RWPE2 (cell line): ENCODE results near the gene PEAK3.
A peak's percentile ranks its signal among the peaks of the same experiment; 100 is the strongest.

Source experiments
- ATAC-seq: fragments of 200-7000 bp; cut with Tn5 transposase; 3 replicates; pipeline ENCODE4 v1.9.1; 2021; ENCODE audit warnings: low read depth
- DNase-seq: peaks from one replicate; pipeline ENCODE4 v3.0.0-alpha.2; 2020; ENCODE audit warnings: low spot score
- H3K27ac ChIP-seq: fragments of 450-650 bp; 2 replicates; pipeline ENCODE4 v1.5.1; 2017; ENCODE audit warnings: mild to moderate bottlenecking; ENCODE audit not compliant: poor library complexity, severe bottlenecking
- H3K27me3 ChIP-seq: fragments of 250-450 bp; sonication (Bioruptor Pico); 2 replicates; pipeline ENCODE4 v1.5.1; 2021; ENCODE audit warnings: mild to moderate bottlenecking, moderate library complexity; ENCODE audit not compliant: insufficient read depth, poor library complexity, severe bottlenecking
- H3K36me3 ChIP-seq: fragments of 250-450 bp; sonication (Bioruptor Pico); 2 replicates; pipeline ENCODE4 v1.5.1; 2020; ENCODE audit warnings: low read depth, mild to moderate bottlenecking, moderate library complexity
- H3K4me1 ChIP-seq: fragments of 250-450 bp; sonication (Bioruptor Pico); 2 replicates; pipeline ENCODE4 v1.5.1; 2021; ENCODE audit warnings: mild to moderate bottlenecking, moderate library complexity; ENCODE audit not compliant: insufficient read depth, poor library complexity, severe bottlenecking
- H3K4me3 ChIP-seq: fragments of 250-450 bp; sonication (Bioruptor Pico); 2 replicates; pipeline ENCODE4 v1.5.1; 2021; ENCODE audit warnings: mild to moderate bottlenecking, moderate library complexity; ENCODE audit not compliant: severe bottlenecking
- H3K9me3 ChIP-seq: fragments of 250-450 bp; sonication (Bioruptor Pico); 2 replicates; pipeline ENCODE4 v1.5.1; 2021; ENCODE audit warnings: mild to moderate bottlenecking, moderate library complexity; ENCODE audit not compliant: severe bottlenecking
- TF ChIP-seq, protein P1 (sequence below): fragments of 450-650 bp; IDR thresholded peaks from one replicate; pipeline ENCODE4 v1.5.1; 2017; ENCODE audit warnings: mild to moderate bottlenecking, moderate library complexity; ENCODE audit not compliant: poor library complexity, severe bottlenecking

Gene PEAK3

DNA sequence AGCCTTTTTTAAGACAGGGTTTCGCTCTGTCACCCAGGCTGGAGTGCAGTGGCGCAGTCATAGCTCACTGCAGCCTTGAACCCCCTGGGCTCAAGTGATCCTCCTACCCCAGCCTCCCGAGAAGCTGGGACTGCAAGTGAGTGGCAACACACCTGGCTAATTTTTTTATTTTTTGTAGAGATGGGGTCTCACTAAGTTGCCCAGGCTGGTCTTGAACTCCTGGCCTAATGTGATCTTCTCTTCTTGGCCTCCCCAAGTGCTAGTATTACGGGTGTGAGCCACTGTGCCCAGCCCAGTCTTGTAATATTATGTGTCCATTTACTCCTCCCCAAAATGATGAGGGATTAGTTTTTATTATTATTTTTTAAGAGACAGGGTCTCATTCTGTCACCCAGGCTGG is 29.1 kb upstream of the PEAK3 start:
- no peaks in the 10 kb centered on the region for H3K36me3 ChIP-seq
- H3K9me3 ChIP-seq: no peaks in the 10 kb centered on the region
- H3K4me1 ChIP-seq: no peaks in the 10 kb centered on the region
- DNase-seq (no peak), ATAC-seq (no peak)
- TF ChIP-seq, protein P1, sequence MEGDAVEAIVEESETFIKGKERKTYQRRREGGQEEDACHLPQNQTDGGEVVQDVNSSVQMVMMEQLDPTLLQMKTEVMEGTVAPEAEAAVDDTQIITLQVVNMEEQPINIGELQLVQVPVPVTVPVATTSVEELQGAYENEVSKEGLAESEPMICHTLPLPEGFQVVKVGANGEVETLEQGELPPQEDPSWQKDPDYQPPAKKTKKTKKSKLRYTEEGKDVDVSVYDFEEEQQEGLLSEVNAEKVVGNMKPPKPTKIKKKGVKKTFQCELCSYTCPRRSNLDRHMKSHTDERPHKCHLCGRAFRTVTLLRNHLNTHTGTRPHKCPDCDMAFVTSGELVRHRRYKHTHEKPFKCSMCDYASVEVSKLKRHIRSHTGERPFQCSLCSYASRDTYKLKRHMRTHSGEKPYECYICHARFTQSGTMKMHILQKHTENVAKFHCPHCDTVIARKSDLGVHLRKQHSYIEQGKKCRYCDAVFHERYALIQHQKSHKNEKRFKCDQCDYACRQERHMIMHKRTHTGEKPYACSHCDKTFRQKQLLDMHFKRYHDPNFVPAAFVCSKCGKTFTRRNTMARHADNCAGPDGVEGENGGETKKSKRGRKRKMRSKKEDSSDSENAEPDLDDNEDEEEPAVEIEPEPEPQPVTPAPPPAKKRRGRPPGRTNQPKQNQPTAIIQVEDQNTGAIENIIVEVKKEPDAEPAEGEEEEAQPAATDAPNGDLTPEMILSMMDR: no peak
- no peak overlapping the region for H3K4me3 ChIP-seq
- peaks cover 6% of the 10 kb centered on the region for H3K27me3 ChIP-seq
- H3K27ac ChIP-seq: no peak overlapping the region

- no peaks in the 10 kb centered on the region for H3K4me1 ChIP-seq
- H3K36me3 ChIP-seq: no peaks in the 10 kb centered on the region
- H3K4me3 ChIP-seq: no peak overlapping the region
- TF ChIP-seq, protein P1: no peak
- DNase-seq (no peak), ATAC-seq (no peak)
- no peak overlapping the region for H3K27ac ChIP-seq
- no peaks in the 10 kb centered on the region for H3K9me3 ChIP-seq
- peaks cover 6% of the 10 kb centered on the region for H3K27me3 ChIP-seq
Observed at GRCh38 chr19:2309734-2310362, 27.9 kb upstream of the PEAK3 start.

- DNase-seq (no peak), ATAC-seq (no peak)
- TF ChIP-seq, protein P1: no peak
- H3K4me1 ChIP-seq: no peaks in the 10 kb centered on the region
- no peak within 1 kb of the TSS for H3K27ac ChIP-seq
- H3K4me3 ChIP-seq: peak within 1 kb of the TSS; percentile 22
- peaks cover 6% of the 10 kb centered on the region for H3K27me3 ChIP-seq
- H3K36me3 ChIP-seq: no peaks in the 10 kb centered on the region
- no peaks in the 10 kb centered on the region for H3K9me3 ChIP-seq
Observed at GRCh38 chr19:2308114-2308556, 26.2 kb upstream of the PEAK3 start, which contains the start of gene LINGO3. LINGO3 (minus strand) TSS chr19:2308154; CDS start chr19:2291776, 16,378 bp downstream.

DNA sequence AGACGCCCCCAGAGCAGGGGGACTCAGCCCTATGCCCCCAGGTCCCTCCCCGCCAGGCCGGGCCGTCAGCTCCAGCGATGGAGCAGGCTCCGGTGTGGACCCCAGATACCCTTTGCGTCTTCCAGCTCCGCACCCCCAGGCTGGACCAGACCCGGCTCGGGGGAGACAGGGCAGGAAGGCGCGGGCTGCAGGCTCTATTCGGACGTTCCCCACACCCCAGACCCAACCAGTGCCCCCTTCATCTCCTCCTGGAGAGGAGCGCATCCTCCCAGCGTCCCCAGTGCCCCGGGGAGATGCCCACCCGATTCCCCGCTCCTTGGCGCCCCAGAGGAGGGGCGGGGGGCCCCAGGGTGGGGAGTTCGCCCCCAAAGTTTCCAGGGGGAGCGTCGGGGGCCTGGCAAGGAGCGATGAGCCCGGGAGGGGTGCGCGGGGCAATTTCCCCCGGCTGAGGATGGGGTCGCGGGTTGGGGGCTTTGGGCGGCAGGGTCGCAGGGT is 25.6 kb upstream of the PEAK3 start:
- no peak overlapping the region for H3K27ac ChIP-seq
- H3K4me3 ChIP-seq: peak overlapping the region; percentile 22

DNA sequence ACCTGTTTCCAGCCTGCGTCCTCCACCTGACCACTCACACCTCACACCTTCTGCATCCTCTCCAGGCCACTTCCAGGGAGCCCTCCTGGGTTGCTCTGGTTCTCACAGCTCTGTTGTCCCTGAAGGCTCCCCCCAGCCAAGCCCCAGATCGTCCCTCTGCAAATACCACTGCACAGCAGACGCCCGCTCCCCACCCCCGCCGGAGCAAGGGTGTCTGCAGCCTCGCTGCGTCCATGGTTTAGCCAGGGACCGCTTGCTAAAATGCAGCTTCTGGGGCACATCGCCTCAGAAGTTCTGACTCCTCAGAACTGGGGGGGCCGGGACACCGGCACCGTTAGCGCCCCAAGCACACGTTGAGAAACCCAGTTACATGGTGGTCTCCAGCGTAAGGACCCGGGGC is 25.0 kb upstream of the PEAK3 start:
- H3K4me1 ChIP-seq: no peaks in the 10 kb centered on the region
- DNase-seq (no peak), ATAC-seq (no peak)
- no peaks in the 10 kb centered on the region for H3K36me3 ChIP-seq
- H3K27me3 ChIP-seq: peaks cover 6% of the 10 kb centered on the region
- H3K4me3 ChIP-seq: no peak overlapping the region
- H3K27ac ChIP-seq: no peak overlapping the region
- H3K9me3 ChIP-seq: no peaks in the 10 kb centered on the region
- TF ChIP-seq, protein P1: no peak

More for the DNA sequence above, 25.6 kb upstream of the PEAK3 start:
- DNase-seq (no peak), ATAC-seq (no peak)
- Histone ChIP-seq H3K9me3 (no peaks in the 10 kb centered on the region), H3K4me1 (no peaks in the 10 kb centered on the region), H3K36me3 (no peaks in the 10 kb centered on the region), H3K27me3 (peaks cover 6% of the 10 kb centered on the region)
- TF ChIP-seq, protein P1: no peak
